ENCODE measurements around the gene PNPLA1.
"Not testable (repeated sequence)": the region's sequence is repeated elsewhere in the genome, so short reads cannot be mapped to it uniquely, and the experiment has no call there.

Gene PNPLA1

GRCh38 chr6:36337814-36338213 is 68.0 kb downstream of the PNPLA1 start:
- DNase-seq = no peak

GRCh38 chr6:36338223-36338622 is 68.4 kb downstream of the PNPLA1 start:
- DNase-seq = not testable (repeated sequence)

- DNase-seq = no peak
Measured at GRCh38 chr6:36339146-36339545, 69.3 kb downstream of the PNPLA1 start.

GRCh38 chr6:36340306-36340617 is 70.4 kb downstream of the PNPLA1 start:
- DNase-seq = no peak

GRCh38 chr6:36340618-36341454 is 71.0 kb downstream of the PNPLA1 start:
- peak; percentile 51 for DNase-seq

GRCh38 chr6:36343109-36343680 is 73.3 kb downstream of the PNPLA1 start:
- no peak for DNase-seq

GRCh38 chr6:36345681-36346466 is 76.0 kb downstream of the PNPLA1 start:
- DNase-seq = no peak

- no peak for DNase-seq
Measured at GRCh38 chr6:36346486-36347273, 76.8 kb downstream of the PNPLA1 start.

- no peak for DNase-seq
Measured at GRCh38 chr6:36347621-36348020, 77.8 kb downstream of the PNPLA1 start.

- no peak for DNase-seq
Measured at GRCh38 chr6:36349240-36349639, 79.4 kb downstream of the PNPLA1 start.

GRCh38 chr6:36350082-36350481 is 80.2 kb downstream of the PNPLA1 start:
- no peak for DNase-seq

GRCh38 chr6:36350681-36351571 is 81.1 kb downstream of the PNPLA1 start:
- DNase-seq = peak; percentile 85

- no peak for DNase-seq
Measured at GRCh38 chr6:36352477-36353157, 82.8 kb downstream of the PNPLA1 start.

- DNase-seq = peak; percentile 61
Measured at GRCh38 chr6:36353411-36353915, 83.6 kb downstream of the PNPLA1 start.

- no peak for DNase-seq
Measured at GRCh38 chr6:36355819-36356218, 86.0 kb downstream of the PNPLA1 start.

- no peak for DNase-seq
Measured at GRCh38 chr6:36357872-36358225, 88.0 kb downstream of the PNPLA1 start.

Measured in fibroblast of skin of right quadriceps (primary cell).